GM12891 (cell line): ENCODE data around the gene AFF4.

Experiments
- POLR2A ChIP-seq: IDR thresholded peaks from 2 replicates; pipeline ENCODE4 v1.6.1; 2011; ENCODE audit warnings: low read depth, low read length, control low read depth
- SPI1 ChIP-seq: IDR thresholded peaks from 2 replicates; pipeline ENCODE4 v1.6.1; 2011; ENCODE audit warnings: low read depth, low read length, control low read depth

GRCh38 chr5:132890817-132891216, 72.6 kb downstream of the AFF4 start:
- TF ChIP-seq SPI1: no peak
- no peak for TF ChIP-seq POLR2A
